HG03280 (cell line): ENCODE data around the gene TRAFD1.
"Not testable (repeated sequence)": the region's sequence is repeated elsewhere in the genome, so short reads cannot be mapped to it uniquely, and the experiment has no call there.

ENCODE experiments used
- ATAC-seq: cut with Tn5 transposase; IDR thresholded peaks from one replicate; pipeline ENCODE4 v1.9.1; 2021; ENCODE audit warnings: mild to moderate bottlenecking, moderate library complexity; ENCODE audit not compliant: unreplicated experiment

TRAFD1 gene, protein sequence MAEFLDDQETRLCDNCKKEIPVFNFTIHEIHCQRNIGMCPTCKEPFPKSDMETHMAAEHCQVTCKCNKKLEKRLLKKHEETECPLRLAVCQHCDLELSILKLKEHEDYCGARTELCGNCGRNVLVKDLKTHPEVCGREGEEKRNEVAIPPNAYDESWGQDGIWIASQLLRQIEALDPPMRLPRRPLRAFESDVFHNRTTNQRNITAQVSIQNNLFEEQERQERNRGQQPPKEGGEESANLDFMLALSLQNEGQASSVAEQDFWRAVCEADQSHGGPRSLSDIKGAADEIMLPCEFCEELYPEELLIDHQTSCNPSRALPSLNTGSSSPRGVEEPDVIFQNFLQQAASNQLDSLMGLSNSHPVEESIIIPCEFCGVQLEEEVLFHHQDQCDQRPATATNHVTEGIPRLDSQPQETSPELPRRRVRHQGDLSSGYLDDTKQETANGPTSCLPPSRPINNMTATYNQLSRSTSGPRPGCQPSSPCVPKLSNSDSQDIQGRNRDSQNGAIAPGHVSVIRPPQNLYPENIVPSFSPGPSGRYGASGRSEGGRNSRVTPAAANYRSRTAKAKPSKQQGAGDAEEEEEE

DNA sequence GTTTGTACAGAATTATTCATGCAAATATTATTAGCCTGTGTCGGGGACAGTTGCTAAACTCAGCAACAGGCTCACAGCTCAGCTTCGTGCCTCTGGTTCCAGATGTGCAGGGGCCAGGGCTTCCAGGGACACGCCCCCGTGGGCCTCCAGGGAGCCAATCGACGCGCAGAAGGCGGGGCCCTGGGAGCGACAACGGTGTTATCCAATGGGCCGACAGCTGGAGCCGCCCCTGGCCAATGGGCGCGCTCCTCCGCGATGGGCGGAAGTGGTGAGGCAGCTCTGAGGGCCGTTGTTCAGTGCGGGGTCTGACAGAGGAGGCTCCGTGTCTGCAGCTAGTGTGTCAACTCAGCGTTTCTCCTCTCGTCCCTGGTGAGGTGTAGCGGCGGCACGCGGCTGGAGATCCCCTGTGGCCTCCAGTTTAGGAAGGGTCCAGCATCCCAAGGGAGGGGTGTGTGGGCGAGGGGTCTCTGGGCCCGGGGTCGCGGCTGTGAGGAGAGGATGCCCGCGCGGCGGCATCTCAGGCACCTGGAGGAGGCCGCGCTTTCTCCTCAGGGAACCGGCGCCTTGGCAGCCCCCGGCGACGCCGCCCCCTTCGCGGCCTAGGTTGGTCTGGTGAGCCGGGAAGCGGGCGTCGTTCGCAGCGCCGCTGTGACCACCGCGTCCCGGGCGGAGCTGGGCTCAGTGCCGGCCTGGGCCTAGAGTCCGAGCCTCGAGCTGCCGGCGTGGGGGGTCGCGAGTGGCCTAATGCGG lies at the start of gene TRAFD1:
TSS of gene TRAFD1 (plus strand) at position 311 of the 750 bp plus-strand sequence. CDS start 4,963 bp downstream, outside the sequence.
- ATAC-seq = peak; percentile 98

DNA sequence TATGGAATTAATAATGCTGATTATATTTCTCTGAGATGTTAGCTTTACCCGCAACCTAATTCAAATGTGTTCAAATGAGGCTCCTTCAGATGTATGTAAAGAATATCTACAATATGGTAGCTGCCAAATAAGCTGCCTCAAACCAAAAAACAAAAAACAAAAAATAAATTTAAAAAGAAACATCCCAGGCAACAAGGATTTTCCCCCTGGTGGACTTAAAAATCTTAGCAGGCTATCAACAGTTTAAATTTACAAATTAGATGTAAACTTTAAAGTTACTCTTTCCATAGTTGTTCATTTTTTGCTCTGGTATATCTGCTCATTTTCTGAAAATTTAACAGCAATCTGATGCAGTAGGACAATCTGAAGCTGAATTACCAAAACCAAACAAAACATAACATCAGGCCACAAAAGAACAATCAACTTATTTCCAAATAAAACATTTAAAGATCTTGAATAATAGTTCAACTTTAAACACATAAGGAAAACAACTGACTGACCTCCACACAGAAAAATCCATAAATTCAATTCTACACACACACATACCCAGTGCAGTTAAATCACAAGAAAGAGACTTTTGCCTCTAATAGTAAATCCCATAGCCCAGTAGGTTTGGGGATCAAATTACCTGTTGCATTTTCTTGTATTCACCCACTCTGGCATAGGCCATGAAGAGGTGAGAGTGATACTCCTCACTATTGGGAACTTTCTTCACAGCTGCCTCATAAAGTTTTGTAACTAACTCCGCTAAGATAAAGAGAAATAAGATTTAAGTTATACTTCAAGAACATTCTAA lies 38.1 kb upstream of the TRAFD1 start:
- ATAC-seq = no peak

DNA sequence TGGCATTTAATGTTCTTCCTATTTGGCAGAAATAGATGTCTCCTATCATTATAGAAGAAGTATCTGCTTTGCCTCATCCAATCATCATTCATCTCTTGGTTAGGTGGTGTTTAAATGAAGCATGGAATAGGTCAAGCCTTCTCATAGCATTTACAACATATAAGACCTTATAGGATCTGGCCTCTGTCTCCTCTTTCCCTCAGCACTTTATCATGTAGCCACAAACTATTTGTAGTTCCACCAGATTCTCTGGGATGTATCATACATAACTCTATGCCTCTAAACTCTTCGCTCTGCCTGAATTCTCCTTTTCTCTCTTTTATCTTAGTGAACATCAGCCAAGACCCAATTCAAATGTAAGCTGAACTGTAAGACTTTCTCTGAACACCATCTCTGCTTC lies 37.5 kb upstream of the TRAFD1 start:
- ATAC-seq = no peak

DNA sequence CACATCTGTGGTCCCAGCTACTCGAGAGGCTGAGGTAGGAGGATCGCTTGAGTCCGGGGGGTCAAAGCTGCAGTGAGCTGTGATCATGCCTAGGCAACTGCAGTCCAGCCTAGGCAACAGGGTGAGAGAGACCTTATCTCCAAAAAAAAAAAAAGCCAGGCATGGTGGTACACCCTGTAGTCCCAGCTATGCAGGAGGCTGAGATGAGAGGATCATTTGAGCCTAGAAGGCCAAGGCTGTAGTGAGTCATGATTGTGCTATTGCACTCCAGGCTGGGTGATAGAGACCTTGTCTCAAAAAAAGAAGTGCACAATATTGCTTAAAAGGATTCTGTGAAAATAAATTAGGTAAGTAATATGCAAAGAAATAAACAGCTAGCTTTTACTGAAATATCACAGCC lies 33.8 kb upstream of the TRAFD1 start:
- no peak for ATAC-seq

DNA sequence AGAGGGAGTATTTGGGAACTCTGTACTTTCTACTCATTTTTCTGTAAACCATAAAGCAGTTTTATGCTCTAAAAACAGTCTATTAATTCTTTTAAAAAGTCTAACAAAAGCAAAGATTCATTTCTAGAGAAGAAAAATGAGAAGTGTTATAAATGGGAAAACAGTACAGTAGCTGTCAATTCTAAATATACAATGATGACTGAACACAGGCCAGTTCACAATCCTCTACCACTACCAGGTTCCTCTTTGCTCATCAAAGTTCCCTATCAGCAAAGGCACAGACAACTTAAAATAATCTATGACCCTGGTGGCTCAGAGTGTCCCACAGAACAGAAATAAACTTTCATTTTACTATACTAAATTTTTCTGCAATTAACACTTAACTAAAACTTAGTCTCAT lies 29.3 kb upstream of the TRAFD1 start:
- no peak for ATAC-seq

DNA sequence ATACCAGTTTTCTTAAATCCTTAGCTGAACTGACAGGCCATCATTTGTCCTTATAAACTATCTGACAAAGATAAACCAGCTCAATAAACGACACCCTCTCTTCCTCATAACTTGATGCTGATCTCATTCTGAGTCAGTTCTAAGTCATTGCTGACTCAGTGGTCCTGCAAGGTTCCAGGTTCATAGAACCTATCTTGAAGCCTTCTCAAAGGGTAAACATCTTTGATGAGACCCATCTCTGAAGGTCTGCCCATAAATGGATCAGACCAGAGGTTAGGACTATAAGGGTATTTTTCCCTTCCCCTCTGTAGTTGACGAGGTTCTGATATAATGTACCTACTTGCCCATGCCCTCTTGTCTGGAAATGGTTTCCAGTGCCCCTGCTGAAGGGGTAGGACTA lies 28.7 kb upstream of the TRAFD1 start:
- no peak for ATAC-seq

DNA sequence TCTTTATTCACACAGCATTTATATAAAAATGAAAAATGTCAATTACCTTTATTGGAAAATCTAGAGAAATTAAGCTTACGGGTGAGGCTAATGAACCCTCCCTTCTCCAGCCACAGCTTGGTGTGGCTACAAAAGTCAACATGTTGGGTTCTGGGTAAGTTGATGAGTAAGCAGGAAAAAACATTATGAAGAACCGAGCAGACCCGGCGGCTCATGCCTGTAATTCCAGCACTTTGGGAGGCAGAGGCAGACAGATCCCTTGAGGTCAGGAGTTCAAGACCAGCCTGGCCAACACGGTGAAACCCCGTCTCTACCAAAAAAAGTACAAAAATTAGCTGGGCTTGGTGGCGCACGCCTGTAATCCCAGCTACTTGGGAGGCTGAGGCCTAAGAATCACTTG lies 27.7 kb upstream of the TRAFD1 start:
- no peak for ATAC-seq

DNA sequence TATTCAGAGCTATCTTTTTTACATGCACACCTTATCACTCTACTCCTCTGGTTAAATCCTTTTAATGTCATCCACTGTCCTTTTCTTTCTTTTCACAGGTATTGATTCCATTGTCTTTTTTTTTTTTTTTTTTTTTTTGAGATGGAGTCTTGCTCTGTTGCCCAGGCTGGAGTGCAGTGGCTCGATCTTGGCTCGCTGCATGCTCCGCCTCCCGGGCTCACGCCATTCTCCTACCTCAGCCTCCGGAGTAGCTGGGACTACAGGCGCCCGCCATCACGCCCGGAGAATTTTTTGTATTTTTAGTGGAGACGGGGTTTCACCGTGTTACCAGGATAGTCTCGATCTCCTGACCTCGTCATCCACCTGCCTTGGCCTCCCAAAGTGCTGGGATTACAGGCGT lies 24.9 kb upstream of the TRAFD1 start:
- ATAC-seq = not testable (repeated sequence)

DNA sequence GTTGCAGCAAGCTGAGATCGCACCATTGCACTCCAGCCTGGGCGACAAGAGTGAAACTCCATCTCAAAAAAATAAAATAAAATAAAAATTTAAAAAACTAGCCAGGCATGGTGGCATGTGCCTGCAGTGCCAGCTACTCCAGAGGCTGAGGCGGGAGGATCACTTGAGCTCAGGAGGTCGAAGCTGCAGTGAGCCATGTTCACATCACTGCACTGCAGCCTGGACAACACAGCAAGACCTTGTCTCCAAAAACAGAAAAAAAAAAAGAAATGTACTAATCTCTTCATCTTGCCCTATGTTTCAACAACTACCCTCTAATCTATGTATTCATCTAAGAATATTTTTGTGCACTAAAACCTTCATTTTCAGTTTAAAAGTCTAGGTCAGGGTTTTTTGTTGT lies 23.2 kb upstream of the TRAFD1 start:
- ATAC-seq = no peak

DNA sequence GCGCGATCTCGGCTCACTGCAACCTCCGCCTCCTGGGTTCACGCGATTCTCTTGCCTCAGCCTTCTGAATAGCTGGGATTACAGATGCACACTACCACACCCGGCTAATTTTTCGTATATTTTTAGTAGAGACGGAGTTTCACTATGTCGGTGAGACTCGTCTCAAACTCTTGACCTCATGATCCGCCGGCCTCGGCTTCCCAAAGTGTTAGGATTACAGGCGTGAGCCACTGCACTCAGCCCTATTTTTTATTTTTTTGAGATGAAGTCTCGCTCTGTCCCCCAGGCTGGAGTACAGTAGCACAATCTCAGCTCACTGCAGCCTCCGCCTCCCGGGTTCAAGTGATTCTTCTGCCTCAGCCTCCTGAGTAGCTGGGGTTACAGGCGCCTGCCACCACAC lies 22.6 kb upstream of the TRAFD1 start:
- ATAC-seq = not testable (repeated sequence)

DNA sequence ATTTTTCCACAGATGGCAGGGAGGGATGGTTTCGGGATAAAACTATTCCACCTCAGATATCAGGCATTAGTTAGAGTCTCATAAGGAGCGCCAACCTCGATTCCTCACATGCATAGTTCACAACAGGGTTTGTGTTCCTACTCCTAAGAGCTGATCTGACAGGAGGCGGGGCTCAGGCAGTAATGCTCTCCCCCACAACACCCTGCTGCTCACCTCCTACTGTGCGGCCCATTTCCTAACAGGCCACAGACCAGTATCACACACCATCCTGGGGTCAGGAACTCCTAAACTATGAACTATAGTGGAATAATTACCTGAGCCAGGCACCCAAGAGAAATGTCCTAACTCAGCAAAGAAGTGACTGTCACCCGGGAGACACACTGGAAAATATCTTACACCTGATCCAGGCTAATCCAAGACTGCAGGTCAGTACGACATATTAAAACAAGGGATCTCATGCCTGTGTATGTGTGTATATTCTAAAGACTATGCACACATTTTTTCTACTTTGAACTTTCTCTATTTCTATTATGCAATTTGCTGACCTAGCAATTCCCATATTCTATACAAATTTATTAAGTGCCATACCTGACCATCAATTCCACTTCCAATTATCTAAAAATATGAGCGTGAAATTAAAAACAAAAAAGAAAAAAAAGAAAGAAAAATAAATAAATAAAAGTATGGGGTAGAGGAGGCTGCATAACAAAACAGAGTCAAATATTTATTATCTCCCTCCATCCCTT lies 21.4 kb upstream of the TRAFD1 start:
- ATAC-seq = no peak

DNA sequence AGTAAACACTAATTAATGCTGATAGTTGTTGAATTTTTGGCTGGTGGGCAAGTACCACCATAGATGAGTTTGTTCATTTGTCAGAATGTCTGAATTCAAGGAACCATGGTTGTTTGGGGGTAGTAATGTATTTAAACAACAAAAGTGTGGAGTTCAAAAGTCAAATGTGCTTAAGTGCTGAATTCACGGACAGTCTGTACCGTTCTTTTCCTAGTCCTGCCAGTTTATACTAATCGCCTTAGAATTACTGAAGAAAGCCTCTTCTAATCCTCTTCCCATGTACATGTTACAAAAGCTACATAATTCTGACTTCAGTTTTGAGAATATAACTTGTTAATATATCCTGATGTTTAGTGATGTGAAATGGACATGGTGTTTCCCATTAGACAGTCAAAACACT lies 19.5 kb upstream of the TRAFD1 start:
- ATAC-seq = no peak

DNA sequence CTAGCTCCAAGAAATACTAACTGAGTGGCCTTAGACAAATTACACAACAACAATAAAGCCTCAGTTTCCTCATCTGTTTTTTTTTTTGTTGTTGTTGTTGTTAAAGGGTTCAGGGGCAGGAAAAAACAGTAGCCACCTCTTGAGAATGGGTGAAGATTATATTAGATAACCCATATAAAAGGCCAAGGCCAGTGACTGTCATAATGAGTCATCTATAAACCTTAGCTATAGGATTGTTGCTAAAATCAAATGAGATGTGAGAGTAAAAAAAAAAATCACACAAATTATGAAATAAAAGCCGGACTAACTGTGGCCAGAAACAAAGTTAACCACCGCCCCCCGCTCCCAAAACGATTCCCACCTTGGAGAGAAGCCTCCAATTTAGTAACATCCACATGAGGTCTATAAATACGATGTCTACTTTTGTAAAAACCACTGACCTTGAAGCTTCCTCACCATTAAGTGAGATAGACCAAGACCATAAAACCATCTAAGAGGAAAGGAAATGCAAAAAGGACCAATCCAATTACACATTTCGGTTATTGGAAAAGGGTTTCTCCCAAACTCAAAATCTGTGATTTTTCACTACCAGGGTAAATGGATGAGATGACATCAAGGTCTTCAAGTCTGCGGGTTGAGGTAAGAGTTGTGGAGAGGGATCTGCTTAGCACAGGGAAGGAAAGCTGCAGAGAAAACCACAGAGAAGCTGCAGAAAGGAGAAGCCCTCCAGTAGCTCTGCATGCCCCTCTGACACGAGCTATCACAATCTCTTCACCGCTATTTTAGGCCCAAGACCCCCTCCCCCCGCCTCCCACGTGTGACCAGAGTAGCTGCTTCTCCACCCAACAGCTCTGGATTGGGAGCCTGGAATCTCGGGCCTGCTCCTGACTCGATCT lies 17.8 kb upstream of the TRAFD1 start:
- no peak for ATAC-seq

DNA sequence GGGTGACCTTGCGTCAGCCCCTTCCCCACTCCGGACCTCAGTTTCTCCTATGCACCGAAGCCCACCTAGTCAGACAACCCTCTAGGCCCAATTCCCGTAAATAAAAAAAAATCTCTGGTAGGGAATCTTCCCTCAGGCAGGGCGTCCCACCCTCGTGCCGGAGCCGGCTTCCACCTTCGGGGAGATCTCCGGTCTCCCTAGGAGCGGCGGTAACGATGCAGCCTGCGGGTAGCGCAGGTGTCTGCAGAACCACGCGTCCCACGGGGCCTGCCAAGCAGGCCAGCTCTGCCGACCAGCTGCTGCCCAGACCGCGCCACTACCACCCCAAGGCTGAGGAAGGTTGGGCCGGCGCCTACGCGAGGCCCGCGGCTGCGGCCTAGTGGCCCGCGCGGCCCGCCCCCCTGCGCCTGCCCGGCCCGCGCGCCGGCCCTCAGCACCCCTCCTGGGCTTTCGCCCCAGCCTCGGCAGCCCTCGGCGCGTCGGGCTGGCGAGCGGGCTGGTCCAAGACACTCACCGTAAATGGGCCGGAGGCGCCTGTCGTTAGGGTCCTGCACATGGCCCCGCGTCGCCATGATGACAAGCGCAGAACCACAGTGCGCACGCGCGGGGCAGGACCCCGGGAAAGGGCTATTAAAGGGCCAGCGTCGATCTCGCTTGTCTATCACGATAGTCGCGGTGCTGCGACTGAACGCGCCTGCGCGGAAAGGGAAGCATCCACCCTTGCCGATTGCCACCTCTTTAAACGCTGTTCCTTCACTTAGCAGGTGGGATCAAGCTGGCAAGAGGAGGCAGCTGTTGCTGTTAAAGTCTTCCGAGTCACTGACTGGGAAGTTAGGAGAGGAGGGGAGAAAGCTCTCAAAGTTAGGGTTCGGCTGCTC lies 16.9 kb upstream of the TRAFD1 start, which contains the start of gene NAA25:
TSS of gene NAA25 (minus strand) at position 582 of the 878 bp plus-strand sequence. CDS start at position 572, 10 bp downstream.
- peak; percentile 81 for ATAC-seq

DNA sequence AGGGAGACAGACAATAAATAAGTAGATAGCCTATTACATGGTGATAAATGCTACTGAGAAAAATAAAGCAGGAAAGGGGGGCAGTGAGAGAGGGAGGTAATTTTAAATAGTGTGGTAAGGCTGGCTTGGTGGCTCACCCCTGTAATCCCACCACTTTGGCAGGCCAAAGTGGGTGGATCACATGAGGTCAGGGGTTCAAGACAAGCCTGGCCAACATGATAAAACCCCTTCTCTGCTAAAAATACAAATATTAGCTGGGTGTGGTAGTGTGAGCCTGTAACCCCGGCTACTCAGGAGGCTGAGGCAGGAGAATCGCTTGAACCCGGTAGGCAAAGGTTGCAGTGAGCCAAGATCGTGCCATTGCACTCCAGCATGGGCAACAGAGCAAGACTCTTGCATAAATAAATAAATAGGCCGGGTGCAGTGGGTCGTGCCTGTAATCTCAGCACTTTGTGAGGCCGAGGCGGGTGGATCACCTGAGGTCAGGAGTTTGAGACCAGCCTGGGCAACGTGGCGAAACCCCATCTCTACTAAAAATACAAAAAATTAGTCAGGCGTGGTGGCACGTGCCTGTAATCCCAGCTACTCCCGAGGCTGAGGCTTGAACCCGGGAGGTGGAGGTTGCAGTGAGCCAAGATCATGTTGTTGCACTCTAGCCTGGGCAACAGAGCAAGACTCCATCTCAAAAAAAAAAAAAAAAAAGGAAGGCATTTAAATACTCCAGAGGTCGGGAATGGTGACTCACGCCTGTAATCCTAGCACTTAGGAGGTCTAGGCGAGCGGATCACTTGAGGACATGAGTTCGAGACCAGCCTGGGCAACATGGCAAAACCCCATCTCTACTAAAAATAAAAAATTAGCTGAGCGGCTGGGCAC lies 14.3 kb upstream of the TRAFD1 start:
- not testable (repeated sequence) for ATAC-seq

DNA sequence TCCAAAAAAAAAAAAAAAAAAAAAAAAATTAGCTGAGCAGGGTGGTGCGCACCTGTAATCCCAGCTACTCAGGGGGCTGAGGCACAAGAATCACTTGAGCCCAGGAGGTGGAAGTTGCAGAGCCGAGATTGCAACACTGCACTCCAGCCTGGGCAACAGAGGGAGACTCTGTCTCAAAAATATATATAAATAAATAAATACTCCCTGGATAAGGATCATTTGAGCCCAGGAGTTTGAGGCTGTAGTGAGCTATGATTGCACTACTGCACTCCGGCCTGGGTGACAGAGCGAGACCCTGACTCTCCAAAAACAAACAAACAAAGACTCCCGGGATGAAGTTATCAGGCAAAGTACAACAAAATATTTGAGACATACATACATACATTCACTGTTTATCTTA lies 13.4 kb upstream of the TRAFD1 start:
- ATAC-seq = no peak

DNA sequence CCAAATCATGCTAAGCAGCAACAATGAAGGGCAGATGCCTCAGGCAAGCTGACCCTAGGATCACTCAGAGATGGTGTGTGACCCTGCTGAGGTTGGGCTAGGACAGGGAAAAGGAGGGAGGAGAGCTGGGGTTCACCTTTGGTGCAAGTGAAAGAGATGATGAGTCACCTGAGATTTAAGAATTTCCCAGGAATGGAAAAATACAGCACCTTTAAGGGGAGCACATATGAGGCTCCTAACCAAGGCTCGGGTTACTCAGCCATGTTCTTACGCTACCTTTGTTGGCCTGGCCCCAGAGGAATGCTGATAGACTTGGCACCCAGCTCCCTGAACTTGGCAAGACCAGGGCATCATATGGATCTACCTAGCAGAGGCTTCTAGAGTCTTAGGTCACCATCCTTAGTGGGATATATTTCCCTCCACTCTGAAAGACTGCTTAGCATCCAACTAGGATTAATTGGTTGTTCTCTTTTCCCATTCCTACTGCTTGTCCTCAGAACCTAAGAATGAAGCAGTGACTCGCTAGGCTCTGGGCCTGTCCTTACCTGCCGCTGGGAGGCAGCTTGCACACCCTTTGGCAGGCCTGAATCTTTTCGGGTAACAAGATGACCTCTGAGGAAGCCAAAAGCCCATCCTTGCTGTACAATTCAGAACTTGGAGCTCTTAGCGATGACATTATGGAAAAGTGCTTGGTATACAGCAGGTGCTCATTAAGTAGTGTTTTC lies 12.8 kb upstream of the TRAFD1 start:
- no peak for ATAC-seq
